RWPE1 (cell line): ENCODE measurements around the gene SIRT3.
"Not testable (repeated sequence)": the region's sequence is repeated elsewhere in the genome, so short reads cannot be mapped to it uniquely, and the experiment has no call there.

ENCODE experiments used
- CTCF ChIA-PET: fragments of 350-600 bp; sonication (Branson Sonifier 250); formaldehyde crosslinking; extraction: SDS; loops from one replicate; lab custom pipeline; 2021; lab: Yijun Ruan, JAX
- POLR2A ChIA-PET: fragments of 400-600 bp; formaldehyde crosslinking; extraction: SDS; loops from one replicate; lab custom pipeline; 2020; ENCODE audit warnings: antibody characterized with exemption; ENCODE audit not compliant: low non-redundant PET; lab: Yijun Ruan, JAX
- DNase-seq: peaks from one replicate; pipeline ENCODE4 v3.0.0; 2012; ENCODE audit warnings: low spot score
- H3K27ac ChIP-seq: fragments of 450-650 bp; 2 replicates; pipeline ENCODE4 v1.5.1; 2017
- CTCF ChIP-seq: fragments of 450-650 bp; conservative IDR thresholded peaks from 2 replicates; pipeline ENCODE4 v1.5.1; 2017; ENCODE audit warnings: low read depth, mild to moderate bottlenecking

SIRT3 gene

GRCh38 chr11:196786-197731, 39.1 kb downstream of the SIRT3 start:
- POLR2A ChIA-PET: no interaction called here
- no peak for TF ChIP-seq CTCF
- DNase-seq: no peak
- CTCF ChIA-PET: interaction anchor here (1.4 kb wide), 1 partner anchor 167 kb away, joined by 3 read pairs; no protein-coding TSS in a partner anchor
- no peak overlapping the region for H3K27ac ChIP-seq

GRCh38 chr11:193481-193880, 42.7 kb downstream of the SIRT3 start:
- H3K27ac ChIP-seq, POLR2A ChIA-PET, DNase-seq, CTCF ChIA-PET: not testable (repeated sequence)

GRCh38 chr11:192674-193128, 43.4 kb downstream of the SIRT3 start, which contains the start of gene SCGB1C1:
Gene SCGB1C1 (plus strand): TSS chr11:193078. CDS start chr11:193100, 22 bp downstream.
- H3K27ac ChIP-seq, POLR2A ChIA-PET, DNase-seq, CTCF ChIA-PET: not testable (repeated sequence)

GRCh38 chr11:191490-192478, 44.4 kb downstream of the SIRT3 start:
- TF ChIP-seq CTCF: peak; percentile 56
- H3K27ac ChIP-seq, DNase-seq, CTCF ChIA-PET, POLR2A ChIA-PET: not testable (repeated sequence)

- DNase-seq, CTCF ChIA-PET, POLR2A ChIA-PET: not testable (repeated sequence)
These were observed 45.6 kb downstream of the SIRT3 start for GRCh38 chr11:190546-190945.

GRCh38 chr11:189843-190311, 46.3 kb downstream of the SIRT3 start:
- CTCF ChIA-PET, POLR2A ChIA-PET: not testable (repeated sequence)

More at GRCh38 chr11:190546-190945, 45.6 kb downstream of the SIRT3 start:
- H3K27ac ChIP-seq: not testable (repeated sequence)

GRCh38 chr11:189200-189783, 46.9 kb downstream of the SIRT3 start:
- POLR2A ChIA-PET, DNase-seq, CTCF ChIA-PET, H3K27ac ChIP-seq: not testable (repeated sequence)

More at GRCh38 chr11:189843-190311, 46.3 kb downstream of the SIRT3 start:
- H3K27ac ChIP-seq, DNase-seq: not testable (repeated sequence)

GRCh38 chr11:180242-180641, 55.9 kb downstream of the SIRT3 start:
- DNase-seq, CTCF ChIA-PET, H3K27ac ChIP-seq, POLR2A ChIA-PET: not testable (repeated sequence)
